SK-N-SH treated with all-trans-retinoic acid at 6 μM for 48 hours (cell line): ENCODE data around the gene MAP4K4.

Source experiments
- ATAC-seq: fragments of 200-7000 bp; cut with Tn5 transposase; 3 replicates; pipeline ENCODE4 v1.9.1; 2020; ENCODE audit warnings: mild to moderate bottlenecking, moderate library complexity
- ARNTL ChIP-seq: fragments of 450-650 bp; formaldehyde crosslinking; IDR thresholded peaks from 2 replicates; pipeline ENCODE4 v1.5.0; 2020; ENCODE audit warnings: low read depth, mild to moderate bottlenecking, moderate library complexity, borderline replicate concordance
- BACH2 ChIP-seq: fragments of 250-450 bp; sonication (Bioruptor Pico); IDR thresholded peaks from 2 replicates; pipeline ENCODE4 v1.9.0; 2021; ENCODE audit warnings: mild to moderate bottlenecking, borderline replicate concordance
- CREB5 ChIP-seq: fragments of 250-450 bp; sonication (Bioruptor Pico); IDR thresholded peaks from 2 replicates; pipeline ENCODE4 v1.5.1; 2020; ENCODE audit warnings: low read depth, mild to moderate bottlenecking, moderate library complexity
- CSDC2 ChIP-seq: fragments of 250-450 bp; sonication (Bioruptor Pico); IDR thresholded peaks from 2 replicates; pipeline ENCODE4 v1.5.0; 2020; ENCODE audit warnings: mild to moderate bottlenecking, moderate library complexity
- CSRNP3 ChIP-seq: fragments of 250-450 bp; sonication (Bioruptor Pico); IDR thresholded peaks from 2 replicates; pipeline ENCODE4 v1.5.1; 2021; ENCODE audit warnings: mild to moderate bottlenecking, moderate library complexity
- ESRRG ChIP-seq: fragments of 250-450 bp; sonication (Bioruptor Pico); IDR thresholded peaks from 2 replicates; pipeline ENCODE4 v1.6.1; 2021; ENCODE audit warnings: mild to moderate bottlenecking
- GLIS3 ChIP-seq: fragments of 250-450 bp; sonication (Bioruptor Pico); IDR thresholded peaks from 2 replicates; pipeline ENCODE4 v1.5.0; 2020; ENCODE audit warnings: mild to moderate bottlenecking, moderate library complexity
- ISL1 ChIP-seq: fragments of 250-450 bp; sonication (Bioruptor Pico); IDR thresholded peaks from 2 replicates; pipeline ENCODE4 v2.1.2; 2022; ENCODE audit warnings: mild to moderate bottlenecking, moderate library complexity
- OSR1 ChIP-seq: fragments of 250-450 bp; sonication (Bioruptor Pico); IDR thresholded peaks from 2 replicates; pipeline ENCODE4 v1.8.0; 2022; ENCODE audit warnings: moderate library complexity, mild to moderate bottlenecking, inconsistent platforms
- PATZ1 ChIP-seq: fragments of 250-450 bp; sonication (Bioruptor Pico); IDR thresholded peaks from 2 replicates; pipeline ENCODE4 v1.8.0; 2020; ENCODE audit warnings: mild to moderate bottlenecking, moderate library complexity, borderline replicate concordance
- POU6F1 ChIP-seq: fragments of 250-450 bp; sonication (Bioruptor Pico); IDR thresholded peaks from 2 replicates; pipeline ENCODE4 v1.8.0; 2021; ENCODE audit warnings: low read depth, mild to moderate bottlenecking, moderate library complexity, borderline replicate concordance
- PPARA ChIP-seq: fragments of 250-450 bp; sonication (Bioruptor Pico); IDR thresholded peaks from 2 replicates; pipeline ENCODE4 v1.5.0; 2020; ENCODE audit warnings: mild to moderate bottlenecking, borderline replicate concordance
- RARB ChIP-seq: fragments of 250-450 bp; sonication (Bioruptor Pico); IDR thresholded peaks from 2 replicates; pipeline ENCODE4 v1.8.0; 2021; ENCODE audit warnings: mild to moderate bottlenecking, moderate library complexity
- SNAI2 ChIP-seq: fragments of 250-450 bp; sonication (Bioruptor Pico); IDR thresholded peaks from 2 replicates; pipeline ENCODE4 v1.5.0; 2020; ENCODE audit warnings: mild to moderate bottlenecking, moderate library complexity
- TCF4 ChIP-seq: fragments of 250-450 bp; sonication (Bioruptor Pico); IDR thresholded peaks from 2 replicates; pipeline ENCODE4 v1.8.0; 2021; ENCODE audit warnings: mild to moderate bottlenecking, moderate library complexity, borderline replicate concordance
- TOX ChIP-seq: fragments of 250-450 bp; sonication (Bioruptor Pico); IDR thresholded peaks from 2 replicates; pipeline ENCODE4 v1.8.0; 2021; ENCODE audit warnings: mild to moderate bottlenecking, moderate library complexity, borderline replicate concordance
- ZC3H10 ChIP-seq: fragments of 250-450 bp; sonication (Bioruptor Pico); IDR thresholded peaks from 2 replicates; pipeline ENCODE4 v1.5.1; 2021; ENCODE audit warnings: mild to moderate bottlenecking, moderate library complexity
- ZFP3 ChIP-seq: fragments of 250-450 bp; sonication (Bioruptor Pico); IDR thresholded peaks from 2 replicates; pipeline ENCODE4 v1.5.0; 2020; ENCODE audit warnings: mild to moderate bottlenecking, moderate library complexity
- ZNF565 ChIP-seq: fragments of 450-650 bp; formaldehyde crosslinking; conservative IDR thresholded peaks from 2 replicates; pipeline ENCODE4 v1.5.0; 2020; ENCODE audit warnings: low read depth, mild to moderate bottlenecking, moderate library complexity
- ZNF70 ChIP-seq: fragments of 450-650 bp; formaldehyde crosslinking; IDR thresholded peaks from 2 replicates; pipeline ENCODE4 v1.5.0; 2020; ENCODE audit warnings: mild to moderate bottlenecking, moderate library complexity
- ZNF8 ChIP-seq: fragments of 450-650 bp; formaldehyde crosslinking; IDR thresholded peaks from 2 replicates; pipeline ENCODE4 v1.5.0; 2020; ENCODE audit warnings: mild to moderate bottlenecking, moderate library complexity

Gene MAP4K4

GRCh38 chr2:101678379-101678778 is 19.1 kb upstream of the MAP4K4 start:
- ATAC-seq: no peak
- TF ChIP-seq ARNTL (CRISPR knock-in tag): no peak
- TF ChIP-seq PATZ1: no peak
- TF ChIP-seq ZFP3: no peak
- no peak for TF ChIP-seq ESRRG (CRISPR knock-in tag)
- no peak for TF ChIP-seq PPARA
- no peak for TF ChIP-seq TOX (CRISPR knock-in tag)
- TF ChIP-seq ZNF70 (CRISPR knock-in tag): no peak
- TF ChIP-seq ZC3H10 (CRISPR knock-in tag): no peak
- TF ChIP-seq CREB5 (CRISPR knock-in tag): no peak
- no peak for TF ChIP-seq RARB (CRISPR knock-in tag)
- TF ChIP-seq SNAI2 (CRISPR knock-in tag): no peak

GRCh38 chr2:101679037-101679726 is 18.3 kb upstream of the MAP4K4 start:
- TF ChIP-seq GLIS3 (CRISPR knock-in tag) (no peak), ZFP3 (no peak), PATZ1 (no peak), TOX (CRISPR knock-in tag) (no peak), ZNF8 (CRISPR knock-in tag) (no peak), POU6F1 (CRISPR knock-in tag) (no peak), PPARA (no peak), ESRRG (CRISPR knock-in tag) (no peak), ZNF70 (CRISPR knock-in tag) (no peak), SNAI2 (CRISPR knock-in tag) (no peak), TCF4 (CRISPR knock-in tag) (no peak), OSR1 (CRISPR knock-in tag) (no peak), ZC3H10 (CRISPR knock-in tag) (no peak), CSDC2 (CRISPR knock-in tag) (no peak), ISL1 (CRISPR knock-in tag) (no peak; the same call in 1 of the 2 replicates), RARB (CRISPR knock-in tag) (no peak), CSRNP3 (CRISPR knock-in tag) (no peak), ZNF565 (CRISPR knock-in tag) (no peak), CREB5 (CRISPR knock-in tag) (no peak), BACH2 (no peak)
- no peak for ATAC-seq
